Uterus (tissue), 2 donors: ENCODE measurements around the gene ZBP1.

Source experiments
- POLR2A ChIP-seq, 2 donors: fragments of 450-650 bp; IDR thresholded peaks; one replicate each; pipeline ENCODE4 v1.6.1; 2016; ENCODE audit warnings: antibody characterized with exemption in 2 of 2, mild to moderate bottlenecking in 1 of 2, moderate library complexity in 1 of 2
- TF ChIP-seq, protein P1 (sequence below), 4 experiments: fragments of 200-600 bp in 2 of 4; fragments of 450-650 bp in 2 of 4; sonication (generic) in 2 of 4; IDR thresholded peaks; one replicate each; pipeline ENCODE4 v1.5.1; 2016 to 2019; ENCODE audit warnings: antibody characterized with exemption in 4 of 4, mild to moderate bottlenecking in 2 of 4, moderate library complexity in 1 of 4

DNA sequence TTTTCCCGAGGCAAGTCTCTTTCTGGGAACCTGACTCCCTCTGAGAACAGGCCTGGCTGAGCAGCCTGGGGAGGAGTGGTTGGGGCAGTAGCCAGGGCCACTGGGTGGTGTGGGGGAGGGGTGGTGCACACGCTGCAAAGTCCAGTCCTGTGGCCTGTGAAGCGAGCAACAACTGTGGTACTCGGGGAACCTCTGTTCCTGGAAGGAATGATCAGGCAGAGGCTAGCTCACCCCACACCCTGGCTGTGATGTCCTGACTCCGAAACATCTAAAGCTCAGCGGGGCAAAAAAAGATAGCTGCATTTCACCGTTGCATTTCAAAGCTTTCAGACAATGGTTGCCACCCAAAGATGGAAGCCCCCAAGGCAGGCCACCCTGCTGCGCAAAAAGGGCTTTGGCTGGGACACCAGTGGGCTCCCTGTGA, 33.8 kb downstream of the ZBP1 start:
- TF ChIP-seq, protein P1, sequence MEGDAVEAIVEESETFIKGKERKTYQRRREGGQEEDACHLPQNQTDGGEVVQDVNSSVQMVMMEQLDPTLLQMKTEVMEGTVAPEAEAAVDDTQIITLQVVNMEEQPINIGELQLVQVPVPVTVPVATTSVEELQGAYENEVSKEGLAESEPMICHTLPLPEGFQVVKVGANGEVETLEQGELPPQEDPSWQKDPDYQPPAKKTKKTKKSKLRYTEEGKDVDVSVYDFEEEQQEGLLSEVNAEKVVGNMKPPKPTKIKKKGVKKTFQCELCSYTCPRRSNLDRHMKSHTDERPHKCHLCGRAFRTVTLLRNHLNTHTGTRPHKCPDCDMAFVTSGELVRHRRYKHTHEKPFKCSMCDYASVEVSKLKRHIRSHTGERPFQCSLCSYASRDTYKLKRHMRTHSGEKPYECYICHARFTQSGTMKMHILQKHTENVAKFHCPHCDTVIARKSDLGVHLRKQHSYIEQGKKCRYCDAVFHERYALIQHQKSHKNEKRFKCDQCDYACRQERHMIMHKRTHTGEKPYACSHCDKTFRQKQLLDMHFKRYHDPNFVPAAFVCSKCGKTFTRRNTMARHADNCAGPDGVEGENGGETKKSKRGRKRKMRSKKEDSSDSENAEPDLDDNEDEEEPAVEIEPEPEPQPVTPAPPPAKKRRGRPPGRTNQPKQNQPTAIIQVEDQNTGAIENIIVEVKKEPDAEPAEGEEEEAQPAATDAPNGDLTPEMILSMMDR (IDR thresholded peaks at IDR 0.05): no peak
- TF ChIP-seq POLR2A (IDR thresholded peaks at IDR 0.05): no peak
